H9 (cell line): ENCODE measurements around the gene TMEM44. TPM values are rescaled to one million over a fixed set of nuclear protein-coding genes. Genes with fewer than 3 reads are reported as not detected.

Source experiments
- DNase-seq: peaks from one replicate; pipeline ENCODE4 v3.0.0-alpha.2; 2017
- H2AFZ ChIP-seq: one replicate; pipeline ENCODE4 v1.6.1; 2013; ENCODE audit warnings: mild to moderate bottlenecking, low read length, control low read depth, moderate library complexity
- H2AK5ac ChIP-seq: 2 replicates; pipeline ENCODE4 v1.6.1; 2013; ENCODE audit warnings: low read length, control low read depth, mixed read lengths; ENCODE audit not compliant: insufficient read length
- H2BK120ac ChIP-seq: one replicate; pipeline ENCODE4 v1.6.1; 2013; ENCODE audit warnings: low read depth, mild to moderate bottlenecking, low read length, control low read depth, inconsistent platforms; ENCODE audit not compliant: poor library complexity, severe bottlenecking
- H2BK12ac ChIP-seq: 2 replicates; pipeline ENCODE4 v1.6.1; 2013; ENCODE audit warnings: low read length, control low read depth, mixed read lengths, low read depth; ENCODE audit not compliant: insufficient read length
- H2BK15ac ChIP-seq: 2 replicates; pipeline ENCODE4 v1.6.1; 2013; ENCODE audit warnings: low read depth, low read length, control low read depth
- H2BK20ac ChIP-seq: one replicate; pipeline ENCODE4 v1.6.1; 2013; ENCODE audit warnings: low read depth, mild to moderate bottlenecking, low read length, control low read depth, inconsistent platforms; ENCODE audit not compliant: poor library complexity, severe bottlenecking
- H2BK5ac ChIP-seq: 2 replicates; pipeline ENCODE4 v1.6.1; 2013; ENCODE audit warnings: low read length, control low read depth, mixed read lengths; ENCODE audit not compliant: insufficient read length
- H3K14ac ChIP-seq: 2 replicates; pipeline ENCODE4 v1.6.1; 2013; ENCODE audit warnings: low read length, control low read depth; ENCODE audit not compliant: insufficient read depth
- H3K18ac ChIP-seq: 2 replicates; pipeline ENCODE4 v1.6.1; 2013; ENCODE audit warnings: low read depth, mild to moderate bottlenecking, mixed read lengths, low read length, control low read depth; ENCODE audit not compliant: insufficient read length
- H3K23ac ChIP-seq: 2 replicates; pipeline ENCODE4 v1.6.1; 2013; ENCODE audit warnings: low read length, control low read depth, mixed read lengths, low read depth; ENCODE audit not compliant: insufficient read length
- H3K23me2 ChIP-seq: 2 replicates; pipeline ENCODE4 v1.6.1; 2013; ENCODE audit warnings: low read depth, mild to moderate bottlenecking, mixed read lengths, low read length, control low read depth; ENCODE audit not compliant: insufficient read length, poor library complexity, severe bottlenecking
- H3K27ac ChIP-seq: 2 replicates; pipeline ENCODE4 v1.5.1; 2013; ENCODE audit warnings: low read length, control low read depth, mixed read lengths, low read depth; ENCODE audit not compliant: insufficient read length
- H3K27me3 ChIP-seq: 2 replicates; pipeline ENCODE4 v1.6.1; 2013; ENCODE audit warnings: low read length, control low read depth, inconsistent platforms; ENCODE audit not compliant: insufficient read depth
- H3K4ac ChIP-seq: 2 replicates; pipeline ENCODE4 v1.6.1; 2013; ENCODE audit warnings: low read depth, mild to moderate bottlenecking, control low read depth, inconsistent platforms, low read length, moderate library complexity
- H3K4me1 ChIP-seq: 2 replicates; pipeline ENCODE4 v1.6.1; 2013; ENCODE audit warnings: low read length, control low read depth, inconsistent platforms; ENCODE audit not compliant: insufficient read depth
- H3K4me2 ChIP-seq: 2 replicates; pipeline ENCODE4 v1.6.1; 2013; ENCODE audit warnings: low read length, control low read depth, mixed read lengths; ENCODE audit not compliant: insufficient read length, insufficient read depth
- H3K56ac ChIP-seq: 2 replicates; pipeline ENCODE4 v1.6.1; 2013; ENCODE audit warnings: low read depth, mild to moderate bottlenecking, mixed read lengths, low read length, control low read depth; ENCODE audit not compliant: insufficient read length
- H3K79me1 ChIP-seq: 2 replicates; pipeline ENCODE4 v1.6.1; 2013; ENCODE audit warnings: low read depth, mild to moderate bottlenecking, moderate library complexity, low read length, control low read depth, inconsistent platforms; ENCODE audit not compliant: insufficient read depth, poor library complexity, severe bottlenecking
- H3K79me2 ChIP-seq: 2 replicates; pipeline ENCODE4 v1.6.1; 2013; ENCODE audit warnings: low read length, control low read depth, inconsistent platforms; ENCODE audit not compliant: insufficient read depth
- H3K9ac ChIP-seq: 2 replicates; pipeline ENCODE4 v1.6.1; 2013; ENCODE audit warnings: low read length, control low read depth, mixed read lengths; ENCODE audit not compliant: insufficient read length; ENCODE audit errors: extremely low read depth
- H3K9me3 ChIP-seq: one replicate; pipeline ENCODE4 v1.6.1; 2013; ENCODE audit warnings: low read depth, low read length, inconsistent platforms; ENCODE audit not compliant: control insufficient read depth
- H3T11ph ChIP-seq: one replicate; pipeline ENCODE4 v1.6.1; 2013; ENCODE audit warnings: mild to moderate bottlenecking, low read length, control low read depth, inconsistent platforms
- H4K20me1 ChIP-seq: one replicate; pipeline ENCODE4 v1.6.1; 2013; ENCODE audit not compliant: control insufficient read depth, insufficient read length, insufficient read depth
- H4K5ac ChIP-seq: 2 replicates; pipeline ENCODE4 v1.6.1; 2013; ENCODE audit warnings: low read depth, mild to moderate bottlenecking, mixed read lengths, low read length, control low read depth; ENCODE audit not compliant: insufficient read length
- H4K8ac ChIP-seq: replicated peaks from 2 replicates; pipeline ENCODE4 v1.6.1; 2013; ENCODE audit warnings: low read length, control low read depth, mixed read lengths, low read depth; ENCODE audit not compliant: insufficient read length
- H4K91ac ChIP-seq: 2 replicates; pipeline ENCODE4 v1.6.1; 2013; ENCODE audit warnings: low read depth, mild to moderate bottlenecking, moderate library complexity, mixed read lengths, low read length, control low read depth; ENCODE audit not compliant: insufficient read length
- H3K27ac Mint-ChIP-seq, 3 experiments: 2 replicates in 2 of 3; 3 replicates in 1 of 3; pipeline ENCODE4 v1.8.0; 2020 to 2021; ENCODE audit warnings: mixed read lengths in 3 of 3, mild to moderate bottlenecking in 1 of 3, moderate library complexity in 1 of 3
- H3K27me3 Mint-ChIP-seq: 2 replicates; pipeline ENCODE4 v1.8.0; 2021; ENCODE audit warnings: low read depth, mild to moderate bottlenecking, moderate library complexity, mixed read lengths
- H3K36me3 Mint-ChIP-seq, 3 experiments: 2 replicates in 2 of 3; 3 replicates in 1 of 3; pipeline ENCODE4 v1.8.0; 2020 to 2021; ENCODE audit warnings: low read depth in 3 of 3, mixed read lengths in 3 of 3; ENCODE audit not compliant: insufficient read depth in 1 of 3
- H3K4me1 Mint-ChIP-seq, 2 experiments: 2 replicates each; pipeline ENCODE4 v1.8.0; 2020; ENCODE audit warnings: mixed read lengths in 2 of 2
- H3K4me3 Mint-ChIP-seq, 2 experiments: 2 replicates in 1 of 2; 3 replicates in 1 of 2; pipeline ENCODE4 v1.8.0; 2020 to 2021; ENCODE audit warnings: mild to moderate bottlenecking in 2 of 2, mixed read lengths in 2 of 2, moderate library complexity in 1 of 2
- H3K9me3 Mint-ChIP-seq, 2 experiments: 2 replicates in 1 of 2; 3 replicates in 1 of 2; pipeline ENCODE4 v1.8.0; 2020; ENCODE audit warnings: mild to moderate bottlenecking in 2 of 2, mixed read lengths in 2 of 2, moderate library complexity in 1 of 2
- WGBS: extraction: QIAGEN DNeasy Blood & Tissue Kit; methylation state at CpG from one replicate; pipeline ENCODE4 v1.1.7; 2013; ENCODE audit warnings: missing lambda C conversion rate, low lambda C conversion rate, mixed read lengths; ENCODE audit not compliant: insufficient read length; ENCODE audit errors: extremely low coverage; 5-methylcytosine and 5-hydroxymethylcytosine counted together
- total RNA-seq: library from RNA; stranded (reverse); gene quantifications from 2 replicates; pipeline ENCODE4 v1.2.1, GENCODE V29; 2021
- TF ChIP-seq, protein P1 (sequence below): fragments of 200-600 bp; sonication (generic); conservative IDR thresholded peaks from 3 replicates; pipeline ENCODE4 v1.8.0; 2021; ENCODE audit warnings: antibody characterized with exemption, mild to moderate bottlenecking

TMEM44 gene
- total RNA-seq, 1 experiment from 2014 or later = 19.8 TPM

GRCh38 chr3:194584866-194585265 is 48.4 kb downstream of the TMEM44 start:
- Histone ChIP-seq H3K23ac (no peak overlapping the region), H3K79me1 (no peaks in the 10 kb centered on the region), H3K9me3 (no peaks in the 10 kb centered on the region), H3K14ac (no peak overlapping the region), H4K5ac (no peak overlapping the region), H3K9ac (no peak overlapping the region), H3K23me2 (peaks cover 7% of the 10 kb centered on the region), H3K4me2 (peak overlapping the region; percentile 95), H4K91ac (no peak overlapping the region), H2AK5ac (no peak overlapping the region), H2BK12ac (no peak overlapping the region), H3K4ac (no peak overlapping the region), H3K79me2 (no peaks in the 10 kb centered on the region), H3K56ac (no peak overlapping the region), H4K8ac (no peak overlapping the region), H4K20me1 (no peaks in the 10 kb centered on the region), H3K27me3 (no peaks in the 10 kb centered on the region), H3K27ac (no peak overlapping the region), H2BK20ac (no peak overlapping the region), H2BK15ac (no peak overlapping the region), H3T11ph (no peak overlapping the region), H2BK120ac (no peak overlapping the region), H3K18ac (no peak overlapping the region), H2AFZ (no peak overlapping the region), H3K4me1 (no peaks in the 10 kb centered on the region), H2BK5ac (no peak overlapping the region)
- H3K9me3 Mint-ChIP-seq = no peaks in the 10 kb centered on the region
- peak overlapping the region; percentile 95 to 96 for H3K4me3 Mint-ChIP-seq
- no peaks in the 10 kb centered on the region; the same call in 1 of the 2 replicates for H3K27me3 Mint-ChIP-seq
- H3K36me3 Mint-ChIP-seq = peaks cover 0 to 8% (median 5%) of the 10 kb centered on the region in 3 experiments; a peak in 4 of 7 replicates
- H3K4me1 Mint-ChIP-seq = peaks cover 7 to 9% of the 10 kb centered on the region in 2 experiments
- WGBS = no CpG with 5 or more reads among the region's 1 CpG
- TF ChIP-seq, protein P1, sequence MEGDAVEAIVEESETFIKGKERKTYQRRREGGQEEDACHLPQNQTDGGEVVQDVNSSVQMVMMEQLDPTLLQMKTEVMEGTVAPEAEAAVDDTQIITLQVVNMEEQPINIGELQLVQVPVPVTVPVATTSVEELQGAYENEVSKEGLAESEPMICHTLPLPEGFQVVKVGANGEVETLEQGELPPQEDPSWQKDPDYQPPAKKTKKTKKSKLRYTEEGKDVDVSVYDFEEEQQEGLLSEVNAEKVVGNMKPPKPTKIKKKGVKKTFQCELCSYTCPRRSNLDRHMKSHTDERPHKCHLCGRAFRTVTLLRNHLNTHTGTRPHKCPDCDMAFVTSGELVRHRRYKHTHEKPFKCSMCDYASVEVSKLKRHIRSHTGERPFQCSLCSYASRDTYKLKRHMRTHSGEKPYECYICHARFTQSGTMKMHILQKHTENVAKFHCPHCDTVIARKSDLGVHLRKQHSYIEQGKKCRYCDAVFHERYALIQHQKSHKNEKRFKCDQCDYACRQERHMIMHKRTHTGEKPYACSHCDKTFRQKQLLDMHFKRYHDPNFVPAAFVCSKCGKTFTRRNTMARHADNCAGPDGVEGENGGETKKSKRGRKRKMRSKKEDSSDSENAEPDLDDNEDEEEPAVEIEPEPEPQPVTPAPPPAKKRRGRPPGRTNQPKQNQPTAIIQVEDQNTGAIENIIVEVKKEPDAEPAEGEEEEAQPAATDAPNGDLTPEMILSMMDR = no peak
- 0 out of 7 replicates have a peak overlapping the region, but pooled peaks of 1 of the 3 experiments have one; percentile 11 for H3K27ac Mint-ChIP-seq
- DNase-seq = no peak
